Testis (tissue), 3 donors: ENCODE data around the gene UBD. TPM values are rescaled to one million over a fixed set of nuclear protein-coding genes. Genes with fewer than 3 reads are reported as not detected.

Source experiments
- DNase-seq: peaks from one replicate; pipeline ENCODE4 v3.0.0-alpha.2; 2019
- H3K27ac ChIP-seq, 2 donors: fragments of 200-600 bp; sonication (generic); one replicate each; pipeline ENCODE4 v1.5.1; 2019
- H3K27me3 ChIP-seq: fragments of 200-600 bp; sonication (generic); one replicate; pipeline ENCODE4 v1.5.1; 2019
- H3K36me3 ChIP-seq: fragments of 200-600 bp; sonication (generic); one replicate; pipeline ENCODE4 v1.5.1; 2017; ENCODE audit warnings: low read depth; ENCODE audit errors: missing control alignments
- H3K4me1 ChIP-seq: fragments of 200-600 bp; sonication (generic); one replicate; pipeline ENCODE4 v1.5.1; 2019
- H3K4me3 ChIP-seq, 2 donors: fragments of 200-600 bp; sonication (generic); one replicate each; pipeline ENCODE4 v1.5.1; 2017 to 2019
- H3K9me3 ChIP-seq: fragments of 200-600 bp; sonication (generic); one replicate; pipeline ENCODE4 v1.5.1; 2017
- POLR2A ChIP-seq: fragments of 450-650 bp; IDR thresholded peaks from one replicate; pipeline ENCODE4 v1.6.1; 2017; ENCODE audit warnings: antibody characterized with exemption, mild to moderate bottlenecking, moderate library complexity
- WGBS, 2 donors: methylation state at CpG; one replicate each; pipeline ENCODE4 v1.1.5; 2018; 5-methylcytosine and 5-hydroxymethylcytosine counted together
- intact Hi-C: fragments of 100-400 bp; cut with DNase I; formaldehyde crosslinking; loops from one replicate; pipeline ENCODE4 v1.15.1; 2023; ENCODE audit warnings: low total_unique reads
- polyA plus RNA-seq: library from polyadenylated mRNA; stranded (reverse); fragments of 350-450 nt; fragmentation: Illumina TruSeq; extraction: RNeasy Lipid Tissue Mini Kit (QIAGEN cat#74804); gene quantifications from one replicate; pipeline ENCODE4 v1.2.3, GENCODE V29; 2014; ENCODE audit warnings: low read depth, low replicate concordance; ENCODE audit not compliant: insufficient read depth
- total RNA-seq, 2 donors: library from RNA; depleted of rRNA; stranded (reverse); fragments of >200 nt; gene quantifications; one replicate each; pipeline ENCODE4 v1.2.3, GENCODE V29; 2016
- TF ChIP-seq, protein P1 (sequence below), 3 experiments: fragments of 450-650 bp in 2 of 3; fragments of 200-600 bp in 1 of 3; sonication (generic) in 1 of 3; IDR thresholded peaks; one replicate each; pipeline ENCODE4 v1.5.1; 2016 to 2019; ENCODE audit warnings: antibody characterized with exemption in 3 of 3, mild to moderate bottlenecking in 2 of 3, moderate library complexity in 1 of 3

The UBD gene
- total and polyA plus RNA-seq, 3 donors from 2014 or later = 0.25 to 8.0 TPM; not detected in 1

DNA sequence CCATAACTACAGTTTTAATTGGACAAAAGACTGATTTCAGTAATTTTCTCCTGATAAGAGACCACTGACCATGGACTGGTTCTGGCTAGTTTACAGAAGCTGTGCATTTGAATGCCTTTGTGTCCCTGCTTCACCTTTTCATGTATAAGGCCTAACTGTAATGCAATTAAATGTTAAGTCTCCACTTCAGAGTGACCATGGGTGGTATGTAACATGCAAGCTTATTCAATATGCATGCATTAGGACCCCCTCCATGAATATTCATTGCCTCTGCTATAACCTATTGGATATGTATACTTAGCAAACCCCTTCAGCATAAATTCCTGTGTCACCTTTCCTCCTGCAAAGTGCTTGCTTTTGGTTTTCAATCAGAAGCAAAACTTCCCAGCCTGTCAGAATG lies 2.2 kb downstream of the UBD start:
- no peak for DNase-seq
- H3K27me3 ChIP-seq = no peaks in the 10 kb centered on the region
- H3K27ac ChIP-seq = no peak overlapping the region
- H3K36me3 ChIP-seq = no peaks in the 10 kb centered on the region
- intact Hi-C loops = no loop called here
- peaks cover 11% of the 10 kb centered on the region for H3K4me1 ChIP-seq
- H3K4me3 ChIP-seq = no peak overlapping the region
- TF ChIP-seq, protein P1, sequence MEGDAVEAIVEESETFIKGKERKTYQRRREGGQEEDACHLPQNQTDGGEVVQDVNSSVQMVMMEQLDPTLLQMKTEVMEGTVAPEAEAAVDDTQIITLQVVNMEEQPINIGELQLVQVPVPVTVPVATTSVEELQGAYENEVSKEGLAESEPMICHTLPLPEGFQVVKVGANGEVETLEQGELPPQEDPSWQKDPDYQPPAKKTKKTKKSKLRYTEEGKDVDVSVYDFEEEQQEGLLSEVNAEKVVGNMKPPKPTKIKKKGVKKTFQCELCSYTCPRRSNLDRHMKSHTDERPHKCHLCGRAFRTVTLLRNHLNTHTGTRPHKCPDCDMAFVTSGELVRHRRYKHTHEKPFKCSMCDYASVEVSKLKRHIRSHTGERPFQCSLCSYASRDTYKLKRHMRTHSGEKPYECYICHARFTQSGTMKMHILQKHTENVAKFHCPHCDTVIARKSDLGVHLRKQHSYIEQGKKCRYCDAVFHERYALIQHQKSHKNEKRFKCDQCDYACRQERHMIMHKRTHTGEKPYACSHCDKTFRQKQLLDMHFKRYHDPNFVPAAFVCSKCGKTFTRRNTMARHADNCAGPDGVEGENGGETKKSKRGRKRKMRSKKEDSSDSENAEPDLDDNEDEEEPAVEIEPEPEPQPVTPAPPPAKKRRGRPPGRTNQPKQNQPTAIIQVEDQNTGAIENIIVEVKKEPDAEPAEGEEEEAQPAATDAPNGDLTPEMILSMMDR (IDR thresholded peaks at IDR 0.05) = no peak
- no peak for TF ChIP-seq POLR2A
- no peaks in the 10 kb centered on the region for H3K9me3 ChIP-seq

DNA sequence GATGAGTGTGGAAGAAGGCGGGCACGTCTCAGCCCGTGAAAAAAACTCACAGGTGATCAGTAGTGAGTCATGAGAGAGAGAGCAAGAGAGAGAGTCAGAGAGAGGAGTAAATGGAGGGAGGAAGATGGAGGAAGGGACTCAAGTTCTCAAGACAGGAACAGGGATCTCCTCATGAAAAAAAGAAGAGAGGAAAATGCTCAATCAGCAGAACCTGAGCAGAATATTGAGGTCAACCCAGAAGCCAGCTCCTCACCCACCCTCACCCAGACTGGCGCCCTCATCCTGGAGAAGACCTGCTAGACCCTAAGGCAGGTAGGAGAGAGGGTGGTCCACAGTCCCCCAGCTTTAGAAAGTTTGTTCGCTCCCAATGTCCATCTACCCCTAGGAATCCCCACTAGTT lies 4.8 kb downstream of the UBD start:
- intact Hi-C loops = no loop called here
- 75 to 82% methylated on average over 5 of the region's 5 CpGs for WGBS, 2 donors
- Histone ChIP-seq H3K36me3 (no peaks in the 10 kb centered on the region), H3K9me3 (no peaks in the 10 kb centered on the region), H3K4me1 (peaks cover 11% of the 10 kb centered on the region), H3K27me3 (no peaks in the 10 kb centered on the region), H3K4me3 (no peak overlapping the region), H3K27ac (no peak overlapping the region)
- TF ChIP-seq, protein P1 (IDR thresholded peaks at IDR 0.05) = no peak
- no peak for TF ChIP-seq POLR2A
- DNase-seq = no peak

- DNase-seq = peak; percentile 55
- intact Hi-C loops = no loop called here
- Histone ChIP-seq H3K4me3 (peak overlapping the region; percentile 4 to 54), H3K4me1 (peaks cover 11% of the 10 kb centered on the region), H3K27ac (no peak overlapping the region), H3K9me3 (no peaks in the 10 kb centered on the region), H3K36me3 (no peaks in the 10 kb centered on the region), H3K27me3 (no peaks in the 10 kb centered on the region)
- 0 to 2% methylated on average over 21 to 61 of the region's 83 CpGs for WGBS, 2 donors
- TF ChIP-seq, protein P1 (IDR thresholded peaks at IDR 0.05) = no peak
- TF ChIP-seq POLR2A = no peak
Observed at GRCh38 chr6:29553268-29554057, 6.1 kb downstream of the UBD start.

GRCh38 chr6:29552512-29553051 lies 7.0 kb downstream of the UBD start:
- TF ChIP-seq, protein P1 (IDR thresholded peaks at IDR 0.05) = no peak
- no peak for TF ChIP-seq POLR2A
- peak overlapping the region in 1 of 2 donors; percentile 54 for H3K4me3 ChIP-seq
- H3K27ac ChIP-seq = no peak overlapping the region
- WGBS, 2 donors = 15 to 26% methylated on average over 5 of the region's 5 CpGs
- peaks cover 11% of the 10 kb centered on the region for H3K4me1 ChIP-seq
- intact Hi-C loops = no loop called here
- H3K9me3 ChIP-seq = no peaks in the 10 kb centered on the region
- H3K27me3 ChIP-seq = no peaks in the 10 kb centered on the region
- no peaks in the 10 kb centered on the region for H3K36me3 ChIP-seq
- DNase-seq = no peak
